Psoas muscle (tissue), 8 donors: ENCODE measurements around the gene ODC1. TPM values are rescaled to one million over a fixed set of nuclear protein-coding genes. Genes with fewer than 3 reads are reported as not detected.

ENCODE experiments used
- ATAC-seq, 4 donors: fragments of 200-7000 bp; cut with Tn5 transposase; one replicate each; pipeline ENCODE4 v1.9.1; 2020; ENCODE audit warnings: moderate library complexity in 3 of 4, mild to moderate bottlenecking in 2 of 4
- DNase-seq, 2 donors: peaks; one replicate each; pipeline ENCODE4 v3.0.0-alpha.2; 2020
- H3K27ac ChIP-seq: fragments of 200-600 bp; one replicate; pipeline ENCODE4 v1.8.0; 2022
- H3K27me3 ChIP-seq, 3 donors: fragments of 200-600 bp in 1 of 3; one replicate each; pipeline versions ENCODE4 v1.6.1 to v1.8.0; 2013 to 2022; ENCODE audit warnings: low read length in 2 of 3, mild to moderate bottlenecking in 2 of 3, moderate library complexity in 1 of 3; ENCODE audit not compliant: insufficient read depth in 3 of 3
- H3K36me3 ChIP-seq, 2 donors: fragments of 200-600 bp in 1 of 2; one replicate each; pipeline versions ENCODE4 v1.6.1 to v1.8.0; 2013 to 2022; ENCODE audit warnings: low read depth in 1 of 2, mild to moderate bottlenecking in 1 of 2, moderate library complexity in 1 of 2; ENCODE audit not compliant: insufficient read depth in 1 of 2
- H3K4me1 ChIP-seq: fragments of 200-600 bp; one replicate; pipeline ENCODE4 v1.8.0; 2022
- H3K4me3 ChIP-seq: fragments of 200-600 bp; one replicate; pipeline ENCODE4 v1.8.0; 2022; ENCODE audit warnings: mild to moderate bottlenecking
- H3K9me3 ChIP-seq: fragments of 200-600 bp; one replicate; pipeline ENCODE4 v1.8.0; 2022
- WGBS, 3 donors: extraction: QIAGEN DNeasy Blood & Tissue Kit; methylation state at CpG; one replicate each; pipeline versions ENCODE4 v1.1.6 to v1.1.7; 2013; 5-methylcytosine and 5-hydroxymethylcytosine counted together
- intact Hi-C, 2 donors: fragments of 100-400 bp; cut with DNase I; formaldehyde crosslinking; loops; one replicate each; pipeline versions ENCODE4 v1.11.0 to v1.14.2; 2022
- polyA plus RNA-seq, 3 donors: library from polyadenylated mRNA; stranded (reverse); fragments of 200-250 nt; gene quantifications; one replicate each; pipeline ENCODE4 v1.2.3, GENCODE V29; 2013
- total RNA-seq, 4 donors: library from RNA; stranded (reverse); fragmentation: NEBNext Ultra II Directional in 2 of 4; extraction: Animal tissue kit (Norgen Biotek cat#: 25700) in 2 of 4; gene quantifications; one replicate each; pipeline versions ENCODE4 v1.2.1 to v1.2.4, GENCODE V29; 2021 to 2023
- TF ChIP-seq, protein P1 (sequence below): fragments of 200-600 bp; IDR thresholded peaks from one replicate; pipeline ENCODE4 v1.8.0; 2022; ENCODE audit warnings: antibody characterized with exemption
- donor health status: healthy with polysubstance abuse.
- donor health status: DM: no; HTN: no; CAD: no; lungs with moderate emphysema.
- donor health status: Bipolar disorder and iron deficiency.
- donor health status: healthy.
- donor health status: DM: yes; HTN: yes; CAD: no.
- donor health status: DM: no; HTN: no; CAD: no.
- donor health status: DM: no; HTN: no; CAD: no.
- donor health status: DM: yes; HTN: yes; CAD: no.

Gene ODC1
- total and polyA plus RNA-seq, 7 donors: 56.8 to 226 (median 106) TPM

DNA sequence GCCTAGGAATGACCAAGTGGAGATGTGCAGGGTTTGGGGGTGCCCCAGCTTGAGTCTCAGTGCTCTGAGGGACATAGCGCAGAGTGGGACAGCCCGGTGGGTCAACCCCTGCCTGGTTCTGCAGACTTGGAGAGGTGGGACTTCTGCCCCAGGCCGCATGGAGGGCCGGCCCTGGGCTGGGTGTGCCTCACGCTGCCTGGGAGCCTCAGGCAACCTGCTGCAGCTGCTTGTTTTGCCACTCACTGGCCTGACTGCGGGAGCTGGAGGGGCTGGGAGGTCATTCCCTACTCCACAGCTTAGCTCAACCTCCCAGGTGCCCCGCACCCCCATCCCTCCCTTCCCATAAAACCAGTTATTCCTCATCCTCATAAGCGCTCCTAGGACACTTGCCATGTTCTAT, 33.1 kb downstream of the ODC1 start:
- intact Hi-C loops: no loop called here
- WGBS, 3 donors: 63 to 83% (median 74%) methylated on average over 7 to 8 of the region's 8 CpGs
- DNase-seq (no peak), ATAC-seq (no peak)
- H3K27ac ChIP-seq: no peak overlapping the region
- peaks cover 0 to 3% of the 10 kb centered on the region in 2 donors for H3K36me3 ChIP-seq
- TF ChIP-seq, protein P1, sequence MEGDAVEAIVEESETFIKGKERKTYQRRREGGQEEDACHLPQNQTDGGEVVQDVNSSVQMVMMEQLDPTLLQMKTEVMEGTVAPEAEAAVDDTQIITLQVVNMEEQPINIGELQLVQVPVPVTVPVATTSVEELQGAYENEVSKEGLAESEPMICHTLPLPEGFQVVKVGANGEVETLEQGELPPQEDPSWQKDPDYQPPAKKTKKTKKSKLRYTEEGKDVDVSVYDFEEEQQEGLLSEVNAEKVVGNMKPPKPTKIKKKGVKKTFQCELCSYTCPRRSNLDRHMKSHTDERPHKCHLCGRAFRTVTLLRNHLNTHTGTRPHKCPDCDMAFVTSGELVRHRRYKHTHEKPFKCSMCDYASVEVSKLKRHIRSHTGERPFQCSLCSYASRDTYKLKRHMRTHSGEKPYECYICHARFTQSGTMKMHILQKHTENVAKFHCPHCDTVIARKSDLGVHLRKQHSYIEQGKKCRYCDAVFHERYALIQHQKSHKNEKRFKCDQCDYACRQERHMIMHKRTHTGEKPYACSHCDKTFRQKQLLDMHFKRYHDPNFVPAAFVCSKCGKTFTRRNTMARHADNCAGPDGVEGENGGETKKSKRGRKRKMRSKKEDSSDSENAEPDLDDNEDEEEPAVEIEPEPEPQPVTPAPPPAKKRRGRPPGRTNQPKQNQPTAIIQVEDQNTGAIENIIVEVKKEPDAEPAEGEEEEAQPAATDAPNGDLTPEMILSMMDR: no peak
- no peaks in the 10 kb centered on the region for H3K4me1 ChIP-seq
- H3K9me3 ChIP-seq: no peaks in the 10 kb centered on the region
- H3K4me3 ChIP-seq: no peak overlapping the region
- H3K27me3 ChIP-seq: no peaks in the 10 kb centered on the region

DNA sequence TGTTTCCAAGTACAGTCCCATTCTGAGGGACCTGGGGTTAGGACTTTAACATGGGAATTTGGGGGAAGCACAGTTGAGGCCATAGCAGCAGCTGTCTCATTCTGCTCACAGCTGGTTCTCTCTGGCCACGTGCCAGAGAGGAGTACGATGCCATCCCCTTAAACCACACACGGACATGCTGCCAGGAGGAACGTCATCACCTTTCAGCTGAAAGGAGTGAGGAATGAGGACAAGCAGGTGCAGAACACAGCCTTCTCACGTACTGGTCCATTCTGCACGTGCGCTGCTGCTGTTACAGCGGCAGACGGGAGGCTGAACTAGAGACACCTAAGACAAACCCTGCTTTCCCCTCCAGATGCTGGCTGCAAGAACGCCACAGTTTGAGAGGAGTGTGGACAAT, 33.5 kb downstream of the ODC1 start:
- H3K4me3 ChIP-seq: no peak overlapping the region
- TF ChIP-seq, protein P1: no peak
- WGBS, 3 donors: 33 to 49% (median 37%) methylated on average over 10 of the region's 10 CpGs
- no peaks in the 10 kb centered on the region for H3K4me1 ChIP-seq
- peak in 3 of 4 donors; percentile 23 to 53 (median 47) for ATAC-seq
- no peak for DNase-seq
- intact Hi-C loops: loop anchor here in 1 of 2 donors (5.0 kb wide), 1 partner anchor 272 kb away; no protein-coding TSS in a partner anchor
- no peaks in the 10 kb centered on the region for H3K36me3 ChIP-seq
- no peak overlapping the region for H3K27ac ChIP-seq
- H3K9me3 ChIP-seq: no peaks in the 10 kb centered on the region
- H3K27me3 ChIP-seq: no peaks in the 10 kb centered on the region

- no peak for DNase-seq
- Histone ChIP-seq H3K27me3 (no peaks in the 10 kb centered on the region), H3K4me3 (no peak overlapping the region), H3K27ac (no peak overlapping the region), H3K9me3 (no peaks in the 10 kb centered on the region), H3K4me1 (peaks cover 1% of the 10 kb centered on the region), H3K36me3 (no peaks in the 10 kb centered on the region)
- intact Hi-C loops: loop anchor here in 1 of 2 donors (5.0 kb wide), 1 partner anchor 272 kb away; no protein-coding TSS in a partner anchor
- peak in 3 of 4 donors; percentile 27 to 36 (median 35) for ATAC-seq
- 37 to 68% (median 48%) methylated on average over 7 of the region's 7 CpGs for WGBS, 3 donors
- TF ChIP-seq, protein P1: no peak
Observed at GRCh38 chr2:10413991-10414451, 34.1 kb downstream of the ODC1 start.

DNA sequence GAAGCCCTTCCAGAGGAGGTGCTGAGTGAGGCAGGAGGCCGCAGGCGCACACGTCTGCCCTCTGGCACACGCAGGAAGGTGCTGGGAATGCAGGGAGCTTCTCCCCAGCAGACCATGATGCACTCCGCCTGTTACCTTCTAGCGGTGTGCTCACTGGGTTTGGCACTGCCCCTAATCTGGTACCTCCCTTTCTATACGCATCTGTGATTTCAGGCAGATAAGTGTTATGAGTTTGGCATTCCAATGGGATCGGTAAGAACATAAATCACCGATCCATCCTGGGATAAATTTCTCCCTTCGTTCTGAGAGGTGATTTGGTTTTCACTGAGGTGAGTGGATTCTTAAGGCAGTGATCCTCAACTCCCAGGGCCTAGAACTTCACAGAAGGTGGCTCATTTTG, 34.6 kb downstream of the ODC1 start:
- H3K27ac ChIP-seq: no peak overlapping the region
- H3K9me3 ChIP-seq: no peaks in the 10 kb centered on the region
- intact Hi-C loops: loop anchor here in 1 of 2 donors (5.0 kb wide), 1 partner anchor 271 kb away; no protein-coding TSS in a partner anchor
- no peak for ATAC-seq
- no peak for DNase-seq
- H3K36me3 ChIP-seq: no peaks in the 10 kb centered on the region
- WGBS, 3 donors: 79 to 92% (median 84%) methylated on average over 10 of the region's 10 CpGs
- TF ChIP-seq, protein P1: no peak
- H3K27me3 ChIP-seq: no peaks in the 10 kb centered on the region
- no peak overlapping the region for H3K4me3 ChIP-seq
- H3K4me1 ChIP-seq: peaks cover 6% of the 10 kb centered on the region

GRCh38 chr2:10412380-10412779, 35.7 kb downstream of the ODC1 start:
- Histone ChIP-seq H3K9me3 (no peaks in the 10 kb centered on the region), H3K36me3 (no peaks in the 10 kb centered on the region), H3K4me1 (peaks cover 18% of the 10 kb centered on the region), H3K27me3 (no peaks in the 10 kb centered on the region), H3K4me3 (no peak overlapping the region), H3K27ac (no peak overlapping the region)
- 95 to 100% (median 96%) methylated on average over 3 of the region's 3 CpGs for WGBS, 3 donors
- ATAC-seq: peak in 2 of 4 donors; percentile 36 to 71
- intact Hi-C loops: loop anchor here in 1 of 2 donors (5.0 kb wide), 1 partner anchor 270 kb away; no protein-coding TSS in a partner anchor
- no peak for DNase-seq
- TF ChIP-seq, protein P1: no peak
